Measurements from ENCODE around the gene PANK2.

DNA sequence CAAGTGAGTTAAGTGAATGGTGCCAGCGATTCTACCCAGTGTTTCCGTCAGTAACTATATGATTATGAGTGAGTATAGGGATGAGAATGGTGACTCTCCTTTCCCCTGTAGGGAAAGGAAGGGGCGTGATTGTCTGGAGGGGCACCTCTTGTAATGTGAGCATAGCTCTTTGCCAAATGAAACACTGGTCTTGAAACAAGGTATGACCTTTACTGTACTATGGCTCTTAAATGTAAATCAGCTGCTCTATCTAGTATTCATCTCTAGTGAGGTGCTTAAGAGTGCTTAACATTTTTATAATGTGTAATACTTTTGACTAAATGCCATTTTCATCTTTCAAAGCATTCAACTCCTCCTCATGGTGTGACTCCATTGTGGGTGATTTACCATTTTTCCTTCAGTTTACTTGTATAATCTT is 11.0 kb downstream of the PANK2 start:
- TF ChIP-seq, protein P1, sequence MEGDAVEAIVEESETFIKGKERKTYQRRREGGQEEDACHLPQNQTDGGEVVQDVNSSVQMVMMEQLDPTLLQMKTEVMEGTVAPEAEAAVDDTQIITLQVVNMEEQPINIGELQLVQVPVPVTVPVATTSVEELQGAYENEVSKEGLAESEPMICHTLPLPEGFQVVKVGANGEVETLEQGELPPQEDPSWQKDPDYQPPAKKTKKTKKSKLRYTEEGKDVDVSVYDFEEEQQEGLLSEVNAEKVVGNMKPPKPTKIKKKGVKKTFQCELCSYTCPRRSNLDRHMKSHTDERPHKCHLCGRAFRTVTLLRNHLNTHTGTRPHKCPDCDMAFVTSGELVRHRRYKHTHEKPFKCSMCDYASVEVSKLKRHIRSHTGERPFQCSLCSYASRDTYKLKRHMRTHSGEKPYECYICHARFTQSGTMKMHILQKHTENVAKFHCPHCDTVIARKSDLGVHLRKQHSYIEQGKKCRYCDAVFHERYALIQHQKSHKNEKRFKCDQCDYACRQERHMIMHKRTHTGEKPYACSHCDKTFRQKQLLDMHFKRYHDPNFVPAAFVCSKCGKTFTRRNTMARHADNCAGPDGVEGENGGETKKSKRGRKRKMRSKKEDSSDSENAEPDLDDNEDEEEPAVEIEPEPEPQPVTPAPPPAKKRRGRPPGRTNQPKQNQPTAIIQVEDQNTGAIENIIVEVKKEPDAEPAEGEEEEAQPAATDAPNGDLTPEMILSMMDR (IDR thresholded peaks at IDR 0.05) = no peak
- no peak for TF ChIP-seq POLR2A (IDR thresholded peaks at IDR 0.05)

Data from testis (tissue), 2 donors.